HG02610 (cell line): Measurements from ENCODE around the gene OGFRL1.

Experiments
- ATAC-seq: cut with Tn5 transposase; IDR thresholded peaks from one replicate; pipeline ENCODE4 v1.9.1; 2021; ENCODE audit warnings: mild to moderate bottlenecking, moderate library complexity; ENCODE audit not compliant: unreplicated experiment

The OGFRL1 gene

DNA sequence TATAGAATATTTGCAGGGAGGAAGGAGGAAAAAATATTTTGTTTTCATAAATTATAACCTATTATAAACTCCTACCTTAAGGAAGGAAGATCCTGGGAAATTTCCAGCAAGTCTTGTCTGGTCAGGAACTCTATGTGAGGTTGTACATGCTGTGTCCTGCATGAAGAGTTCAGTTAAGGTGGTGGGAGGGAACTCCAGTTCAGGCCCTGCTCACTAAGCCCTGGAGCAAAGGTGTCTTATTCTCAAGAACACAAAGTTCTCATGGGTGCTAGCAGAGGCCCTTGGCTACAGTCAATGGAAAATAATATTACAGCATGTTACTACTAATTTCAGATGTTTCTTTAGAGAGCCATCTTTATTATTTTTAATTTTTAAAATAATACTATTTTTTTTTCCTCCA lies 3.8 kb upstream of the OGFRL1 start:
- no peak for ATAC-seq

- ATAC-seq, result no peak
Measured at GRCh38 chr6:71287038-71287437, 1.6 kb upstream of the OGFRL1 start.

DNA sequence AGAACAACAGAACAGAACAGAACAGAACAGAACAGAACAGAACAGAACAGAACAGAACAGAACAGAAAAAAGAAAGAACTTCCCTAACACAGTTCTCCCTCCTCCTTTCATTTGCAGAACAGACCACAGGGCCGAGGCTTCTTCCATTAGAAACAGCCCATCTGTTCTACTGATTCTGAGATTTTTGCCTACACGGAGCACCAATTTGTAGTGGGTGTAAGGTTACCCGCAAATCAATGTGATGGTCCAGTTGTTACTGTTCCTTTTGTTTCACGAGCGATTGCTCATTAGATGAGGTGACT lies 734 bp upstream of the OGFRL1 start:
- no peak for ATAC-seq

- peak; percentile 27 for ATAC-seq
Measured at GRCh38 chr6:71289039-71289801, 609 bp downstream of the OGFRL1 start.

GRCh38 chr6:71289802-71290175 lies 1.2 kb downstream of the OGFRL1 start:
- ATAC-seq, result no peak

DNA sequence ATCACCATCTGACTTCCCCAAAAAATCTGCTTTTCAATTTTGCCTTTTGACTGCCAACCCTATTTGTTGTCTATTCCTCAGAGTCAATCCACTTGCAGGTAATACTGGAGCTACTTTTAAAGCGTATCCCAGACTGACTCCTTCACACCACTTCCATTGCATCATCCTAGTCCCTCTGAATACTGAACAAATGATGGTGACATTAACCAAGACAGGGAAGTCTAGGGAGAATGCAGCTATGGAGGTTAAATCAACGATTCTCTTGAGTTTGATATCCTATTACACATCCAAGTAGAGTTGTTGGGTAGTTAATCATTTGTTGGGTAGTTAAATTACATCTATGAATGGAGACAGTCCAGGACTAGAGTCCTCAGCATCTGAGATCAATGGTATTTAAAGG lies 2.0 kb downstream of the OGFRL1 start:
- no peak for ATAC-seq

DNA sequence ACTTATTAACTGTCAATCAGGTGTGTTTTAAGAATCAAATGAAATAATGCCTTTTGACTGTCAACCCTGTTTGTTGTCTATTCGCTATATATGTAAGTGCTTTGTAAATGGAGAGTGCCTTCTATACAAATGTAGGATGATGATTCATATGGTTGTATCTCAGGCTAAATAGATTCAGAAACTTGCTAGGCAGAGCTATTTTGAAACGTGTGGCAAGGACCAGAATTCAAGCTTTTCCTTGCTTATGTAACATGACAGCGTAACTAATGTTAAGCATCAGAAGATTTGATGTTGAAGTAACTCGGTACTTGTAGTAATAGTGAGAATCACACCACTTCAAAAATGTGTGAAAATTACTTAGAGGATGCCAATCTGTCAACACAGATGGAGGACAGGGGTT lies 3.4 kb downstream of the OGFRL1 start:
- ATAC-seq, result no peak

GRCh38 chr6:71294121-71294523 lies 5.5 kb downstream of the OGFRL1 start:
- ATAC-seq, result no peak

- no peak for ATAC-seq
Measured at GRCh38 chr6:71298459-71298858, 9.8 kb downstream of the OGFRL1 start.

DNA sequence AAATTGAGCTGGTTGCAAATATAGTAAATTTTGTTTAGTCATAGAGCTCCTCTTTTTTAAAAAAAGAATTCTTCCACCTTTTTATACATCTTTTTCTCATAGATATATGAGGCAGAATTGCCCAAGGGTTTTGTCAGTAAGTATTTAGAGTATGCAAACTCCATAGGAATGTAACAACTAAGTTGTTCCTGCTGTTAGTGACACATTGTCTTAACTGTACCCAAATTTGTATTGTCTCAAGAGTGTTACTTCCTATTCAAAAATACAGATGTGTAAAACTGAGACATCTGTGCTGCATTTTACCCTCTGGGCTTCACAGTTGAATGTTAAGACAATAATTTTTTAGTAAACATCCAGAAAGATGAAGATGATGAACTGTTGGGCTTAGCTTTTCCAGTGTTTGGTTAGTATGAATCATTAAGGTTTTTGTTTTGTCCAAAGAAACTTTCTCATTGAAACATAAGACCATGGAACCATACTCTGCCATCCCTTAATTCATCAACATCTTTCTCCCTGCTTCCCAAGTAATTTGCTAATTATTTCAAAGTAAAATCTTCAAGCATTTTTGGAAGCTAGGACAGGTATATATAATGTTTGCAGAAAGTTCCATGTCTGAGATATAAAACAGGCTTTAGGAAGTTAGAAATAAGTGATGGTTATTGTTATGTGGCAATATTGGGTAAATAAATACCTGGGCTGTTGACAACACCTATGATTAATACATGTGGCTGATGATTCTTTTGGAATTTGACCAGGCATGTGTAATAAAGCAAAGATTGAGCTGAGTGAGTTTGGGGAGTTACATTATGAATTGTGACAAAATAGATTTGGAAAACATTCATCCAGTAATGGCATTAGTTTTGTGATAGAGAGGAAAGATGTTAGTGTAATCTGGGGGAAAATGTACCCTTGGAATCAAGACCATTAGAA lies 11.2 kb downstream of the OGFRL1 start:
- ATAC-seq, result no peak

- no peak for ATAC-seq
Measured at GRCh38 chr6:71300561-71301168, 12.1 kb downstream of the OGFRL1 start.

DNA sequence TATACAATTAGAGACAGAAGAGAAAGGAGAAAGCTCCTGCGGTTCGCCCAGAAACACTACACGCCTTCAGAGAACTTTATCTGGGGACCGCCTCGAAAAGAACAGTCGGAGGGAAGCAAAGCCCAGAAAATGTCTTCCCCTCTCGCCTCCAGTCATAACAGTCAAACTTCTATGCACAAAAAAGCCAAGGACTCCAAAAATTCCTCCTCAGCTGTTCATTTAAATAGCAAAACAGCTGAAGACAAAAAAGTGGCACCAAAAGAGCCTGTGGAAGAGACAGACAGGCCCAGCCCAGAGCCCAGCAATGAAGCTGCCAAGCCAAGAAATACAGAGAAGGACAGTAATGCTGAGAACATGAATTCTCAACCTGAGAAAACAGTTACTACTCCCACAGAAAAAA lies 12.9 kb downstream of the OGFRL1 start:
- no peak for ATAC-seq

DNA sequence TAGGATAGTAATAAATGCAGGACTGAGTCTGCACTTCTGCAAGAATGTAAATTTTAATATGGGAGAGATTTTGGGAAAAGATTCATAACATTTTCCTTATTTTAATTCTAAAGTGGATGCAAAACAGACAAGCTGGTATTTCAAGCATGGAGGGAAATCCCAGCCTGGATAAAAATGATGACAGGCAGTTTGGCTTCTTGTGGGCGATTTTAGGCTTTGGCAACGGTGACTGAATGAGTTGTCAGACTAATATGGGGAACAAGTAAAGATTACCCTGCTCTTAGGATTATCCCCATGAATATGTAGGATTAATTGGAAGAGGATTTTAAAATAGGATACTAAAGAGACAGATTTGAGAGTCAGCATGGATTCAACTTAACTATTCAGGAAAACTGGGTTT lies 21.0 kb downstream of the OGFRL1 start:
- ATAC-seq, result no peak

GRCh38 chr6:71310261-71310660 lies 21.6 kb downstream of the OGFRL1 start:
- ATAC-seq, result no peak

GRCh38 chr6:71312089-71312488 lies 23.5 kb downstream of the OGFRL1 start:
- no peak for ATAC-seq

DNA sequence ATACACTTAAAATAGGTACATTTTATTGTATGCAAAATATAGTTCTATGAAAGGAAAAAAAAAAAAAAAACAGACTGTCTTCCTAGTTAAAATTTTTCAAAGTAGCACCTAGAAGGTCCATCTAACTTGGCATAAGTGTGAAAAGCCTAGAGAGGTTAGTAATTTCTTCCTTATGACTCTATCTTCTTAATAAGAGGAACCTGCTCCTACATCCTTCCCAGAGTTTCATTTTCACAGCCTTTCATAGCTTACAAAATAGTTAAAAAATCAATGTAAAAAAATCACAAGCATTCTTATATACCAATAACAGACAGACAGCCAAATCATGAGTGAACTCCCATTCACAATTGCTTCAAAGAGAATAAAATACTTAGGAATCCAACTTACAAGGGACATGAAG lies 28.8 kb downstream of the OGFRL1 start:
- no peak for ATAC-seq

DNA sequence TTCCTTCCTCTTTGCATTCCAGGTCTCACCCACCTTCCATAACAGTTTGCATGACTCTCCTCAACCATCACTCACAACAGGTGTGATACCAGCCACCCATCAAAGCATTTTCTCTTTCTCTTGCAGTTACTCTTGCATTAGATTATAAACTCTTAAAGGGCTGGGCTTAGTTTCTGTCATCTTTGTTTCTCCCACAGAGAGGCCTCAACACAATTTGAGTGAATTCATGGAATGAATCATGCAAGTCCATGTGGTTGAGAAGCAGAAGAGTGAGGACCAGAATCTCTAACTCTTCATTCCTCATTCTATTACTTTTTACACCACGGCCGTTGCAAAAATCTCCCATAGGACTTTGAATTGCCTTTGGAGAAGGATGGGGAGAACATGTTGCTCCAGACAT lies 31.4 kb downstream of the OGFRL1 start:
- no peak for ATAC-seq

DNA sequence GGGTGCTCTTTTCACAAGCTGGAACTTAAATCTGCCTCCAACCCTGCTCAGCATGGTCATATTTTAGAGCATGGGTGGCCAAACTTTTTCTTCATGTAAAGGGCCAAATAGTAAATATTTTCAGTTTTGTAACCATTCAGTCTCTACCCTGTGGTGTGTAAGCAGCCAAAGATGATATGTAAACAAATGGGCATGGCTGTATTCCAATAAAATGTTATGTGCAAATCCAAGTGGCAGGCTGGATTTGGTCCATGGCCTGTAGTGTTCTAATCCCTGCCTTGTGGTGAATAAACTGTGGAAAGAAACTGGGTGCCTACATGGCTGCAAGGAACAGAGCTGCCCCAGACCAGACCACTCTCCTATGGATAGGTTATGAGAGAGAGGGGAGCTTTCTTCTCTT lies 32.7 kb downstream of the OGFRL1 start:
- ATAC-seq, result no peak

DNA sequence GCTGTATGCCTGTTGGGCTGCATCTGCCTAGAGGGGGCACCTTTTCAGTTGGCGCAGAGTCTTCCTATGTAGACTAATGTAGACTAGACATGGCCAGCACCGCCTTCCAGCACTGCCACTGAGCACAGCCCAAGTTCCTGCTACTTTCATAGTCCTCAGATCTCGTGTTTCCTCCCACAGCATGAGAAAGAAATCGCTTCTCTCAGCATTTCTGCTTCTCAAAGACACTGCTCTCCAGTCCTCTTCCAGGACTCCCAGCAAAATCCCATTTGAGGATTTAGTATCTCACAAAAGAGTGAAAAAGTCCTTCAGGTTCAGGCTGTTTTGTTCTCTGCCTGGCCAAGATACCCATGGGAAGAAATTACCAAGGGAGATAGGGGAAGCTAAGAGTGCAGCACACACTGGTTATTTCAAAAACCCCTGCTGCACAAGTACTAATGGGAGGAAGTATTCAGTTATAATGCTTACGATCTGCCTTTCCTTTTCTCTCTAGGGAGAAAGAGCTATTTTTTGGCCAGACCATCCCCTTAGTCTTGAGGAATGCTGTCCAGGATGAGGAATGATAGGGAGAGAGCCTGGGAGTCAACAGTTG lies 35.7 kb downstream of the OGFRL1 start:
- ATAC-seq, result no peak

GRCh38 chr6:71326611-71327010 lies 38.0 kb downstream of the OGFRL1 start:
- ATAC-seq, result no peak

- no peak for ATAC-seq
Measured at GRCh38 chr6:71330501-71330900, 41.9 kb downstream of the OGFRL1 start.

DNA sequence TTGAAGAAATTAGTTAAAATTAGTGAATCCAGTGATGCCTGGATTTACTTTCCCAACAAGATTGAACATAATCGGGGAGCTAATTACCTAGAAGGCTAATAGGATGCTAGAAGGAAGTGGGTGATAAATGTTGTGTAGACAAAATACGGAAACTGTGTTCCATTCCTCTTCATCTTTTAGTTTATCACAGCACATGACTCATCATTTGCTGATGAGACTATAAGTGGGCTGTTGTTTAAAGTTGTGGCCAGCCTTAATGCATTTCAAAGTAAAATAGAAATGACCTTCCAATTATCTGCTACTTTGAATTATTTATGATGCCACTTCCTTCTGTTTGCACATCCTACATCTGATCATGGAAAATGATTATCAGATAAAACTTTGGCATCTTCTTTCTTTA lies 43.4 kb downstream of the OGFRL1 start:
- ATAC-seq, result no peak
